Osteoblast (primary cell): Measurements from ENCODE around the gene LGALS12. TPM values are rescaled to one million over a fixed set of nuclear protein-coding genes. Genes with fewer than 3 reads are reported as not detected.

ENCODE experiments used
- DNase-seq: peaks from one replicate; pipeline ENCODE4 v3.0.0; 2011; ENCODE audit warnings: low spot score, mixed read lengths; ENCODE audit not compliant: insufficient read length; ENCODE audit errors: missing footprints
- H2AFZ ChIP-seq: 2 replicates; pipeline ENCODE4 v1.6.0; 2011; ENCODE audit warnings: mild to moderate bottlenecking, low read length
- H3K27ac ChIP-seq: 2 replicates; pipeline ENCODE4 v1.5.1; 2011; ENCODE audit warnings: mild to moderate bottlenecking, low read depth, low read length, moderate library complexity
- H3K27me3 ChIP-seq: 2 replicates; pipeline ENCODE4 v1.6.0; 2012; ENCODE audit warnings: mild to moderate bottlenecking, control low read depth, inconsistent platforms, low read length, moderate library complexity; ENCODE audit not compliant: insufficient read depth
- H3K36me3 ChIP-seq: 2 replicates; pipeline ENCODE4 v1.5.1; 2011; ENCODE audit warnings: mild to moderate bottlenecking, low read length, control low read depth, moderate library complexity; ENCODE audit not compliant: insufficient read depth
- H3K4me1 ChIP-seq: 2 replicates; pipeline ENCODE4 v1.5.1; 2011; ENCODE audit warnings: mild to moderate bottlenecking, low read length, control low read depth, moderate library complexity; ENCODE audit not compliant: insufficient read depth
- H3K4me2 ChIP-seq: 2 replicates; pipeline ENCODE4 v1.6.0; 2011; ENCODE audit warnings: mild to moderate bottlenecking, low read length; ENCODE audit not compliant: insufficient read depth
- H3K4me3 ChIP-seq: fragments of 200-600 bp; sonication (generic); 3 replicates; pipeline ENCODE4 v1.5.1; 2012; ENCODE audit warnings: mild to moderate bottlenecking, low read length, inconsistent platforms; ENCODE audit not compliant: insufficient read depth
- H3K79me2 ChIP-seq: 2 replicates; pipeline ENCODE4 v1.6.0; 2012; ENCODE audit warnings: mild to moderate bottlenecking, low read length, control low read depth, inconsistent platforms; ENCODE audit not compliant: insufficient read depth
- H3K9me3 ChIP-seq: 2 replicates; pipeline ENCODE4 v1.5.1; 2011; ENCODE audit warnings: low read depth, low read length, control low read depth
- H4K20me1 ChIP-seq: 2 replicates; pipeline ENCODE4 v1.6.0; 2012; ENCODE audit warnings: mild to moderate bottlenecking, low read length, control low read depth; ENCODE audit not compliant: insufficient read depth
- total RNA-seq: library from RNA; depleted of rRNA; stranded (reverse); fragments of >200 nt; gene quantifications from 2 replicates; pipeline ENCODE4 v1.2.3, GENCODE V29; 2012
- TF ChIP-seq, protein P1 (sequence below): IDR thresholded peaks from 2 replicates; pipeline ENCODE4 v1.5.1; 2011; ENCODE audit warnings: mild to moderate bottlenecking, low read depth, low read length, moderate library complexity; ENCODE audit errors: extremely low read depth

The LGALS12 gene
- total RNA-seq, 1 donor, result under 0.01 TPM

DNA sequence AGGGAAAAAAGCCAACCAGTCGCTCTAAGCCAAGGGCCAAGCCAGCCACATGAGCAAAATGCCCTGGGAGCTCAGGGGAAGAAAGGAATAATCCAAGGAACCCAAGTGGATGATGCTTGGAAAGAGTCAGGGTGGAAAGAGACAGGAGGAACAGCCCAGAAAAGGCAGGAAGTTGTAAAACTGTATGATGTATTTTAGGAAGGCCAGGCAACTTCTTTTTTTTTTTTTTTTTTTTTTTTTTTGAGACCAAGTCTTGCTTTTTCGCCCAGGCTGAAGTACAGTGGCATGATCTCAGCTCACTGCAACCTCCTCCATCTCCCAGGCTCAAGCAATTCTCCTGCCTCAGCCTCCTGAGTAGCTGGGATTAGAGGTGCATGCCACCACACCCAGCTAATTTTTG, 1.6 kb downstream of the LGALS12 start:
- H3K4me3 ChIP-seq, result no peak overlapping the region
- H3K9me3 ChIP-seq, result no peaks in the 10 kb centered on the region
- no peak overlapping the region for H3K4me2 ChIP-seq
- H4K20me1 ChIP-seq, result no peaks in the 10 kb centered on the region
- DNase-seq, result no peak
- TF ChIP-seq, protein P1, sequence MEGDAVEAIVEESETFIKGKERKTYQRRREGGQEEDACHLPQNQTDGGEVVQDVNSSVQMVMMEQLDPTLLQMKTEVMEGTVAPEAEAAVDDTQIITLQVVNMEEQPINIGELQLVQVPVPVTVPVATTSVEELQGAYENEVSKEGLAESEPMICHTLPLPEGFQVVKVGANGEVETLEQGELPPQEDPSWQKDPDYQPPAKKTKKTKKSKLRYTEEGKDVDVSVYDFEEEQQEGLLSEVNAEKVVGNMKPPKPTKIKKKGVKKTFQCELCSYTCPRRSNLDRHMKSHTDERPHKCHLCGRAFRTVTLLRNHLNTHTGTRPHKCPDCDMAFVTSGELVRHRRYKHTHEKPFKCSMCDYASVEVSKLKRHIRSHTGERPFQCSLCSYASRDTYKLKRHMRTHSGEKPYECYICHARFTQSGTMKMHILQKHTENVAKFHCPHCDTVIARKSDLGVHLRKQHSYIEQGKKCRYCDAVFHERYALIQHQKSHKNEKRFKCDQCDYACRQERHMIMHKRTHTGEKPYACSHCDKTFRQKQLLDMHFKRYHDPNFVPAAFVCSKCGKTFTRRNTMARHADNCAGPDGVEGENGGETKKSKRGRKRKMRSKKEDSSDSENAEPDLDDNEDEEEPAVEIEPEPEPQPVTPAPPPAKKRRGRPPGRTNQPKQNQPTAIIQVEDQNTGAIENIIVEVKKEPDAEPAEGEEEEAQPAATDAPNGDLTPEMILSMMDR, result no peak
- H3K4me1 ChIP-seq, result peaks cover 12% of the 10 kb centered on the region
- no peaks in the 10 kb centered on the region for H3K79me2 ChIP-seq
- H3K27ac ChIP-seq, result no peak overlapping the region
- no peak overlapping the region for H2AFZ ChIP-seq
- H3K27me3 ChIP-seq, result peaks cover 6% of the 10 kb centered on the region
- no peaks in the 10 kb centered on the region for H3K36me3 ChIP-seq

DNA sequence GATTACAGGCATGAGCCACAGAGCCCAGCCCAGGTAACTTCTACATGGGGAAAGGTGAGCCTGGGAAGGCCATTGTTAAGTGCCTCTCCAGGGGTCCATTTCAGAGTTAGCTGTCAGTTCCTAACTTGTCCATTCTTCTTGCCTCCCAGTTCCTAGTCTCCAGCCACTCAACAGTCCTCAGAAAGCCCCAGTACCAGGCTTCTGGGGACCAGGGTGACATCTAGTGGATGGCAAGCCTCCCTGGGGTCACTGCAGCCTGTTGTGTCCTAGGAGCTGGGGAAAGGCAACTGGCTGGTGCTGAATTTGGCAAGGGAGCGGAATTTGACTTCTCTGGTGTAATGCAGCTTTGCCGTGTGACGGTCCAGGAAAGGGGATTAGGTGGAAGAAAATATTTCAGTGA, 2.1 kb downstream of the LGALS12 start:
- Histone ChIP-seq H4K20me1 (no peaks in the 10 kb centered on the region), H2AFZ (no peak overlapping the region), H3K4me2 (no peak overlapping the region), H3K4me3 (no peak overlapping the region), H3K79me2 (no peaks in the 10 kb centered on the region), H3K27ac (no peak overlapping the region), H3K27me3 (peaks cover 6% of the 10 kb centered on the region), H3K36me3 (no peaks in the 10 kb centered on the region), H3K4me1 (peaks cover 12% of the 10 kb centered on the region), H3K9me3 (no peaks in the 10 kb centered on the region)
- DNase-seq, result no peak
- TF ChIP-seq, protein P1, result peak; percentile 28

DNA sequence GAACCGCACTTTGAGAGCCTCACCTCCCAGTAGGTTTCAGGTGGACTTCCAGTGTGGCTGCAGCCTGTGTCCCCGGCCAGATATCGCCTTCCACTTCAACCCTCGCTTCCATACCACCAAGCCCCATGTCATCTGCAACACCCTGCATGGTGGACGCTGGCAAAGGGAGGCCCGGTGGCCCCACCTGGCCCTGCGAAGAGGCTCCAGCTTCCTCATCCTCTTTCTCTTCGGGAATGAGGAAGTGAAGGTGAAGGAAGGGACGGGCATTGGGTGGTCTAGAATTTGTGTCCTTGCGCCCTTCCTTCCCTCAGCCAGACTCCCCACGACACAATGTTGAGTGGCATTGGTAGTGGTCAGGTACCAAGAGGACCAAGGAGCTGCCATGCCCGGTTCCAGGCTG, 2.9 kb downstream of the LGALS12 start:
- Histone ChIP-seq H3K4me2 (no peak overlapping the region), H3K79me2 (no peaks in the 10 kb centered on the region), H2AFZ (no peak overlapping the region), H3K27ac (no peak overlapping the region), H3K27me3 (peaks cover 6% of the 10 kb centered on the region), H4K20me1 (no peaks in the 10 kb centered on the region), H3K4me1 (peaks cover 12% of the 10 kb centered on the region), H3K9me3 (no peaks in the 10 kb centered on the region), H3K4me3 (no peak overlapping the region), H3K36me3 (no peaks in the 10 kb centered on the region)
- TF ChIP-seq, protein P1, result no peak
- no peak for DNase-seq

DNA sequence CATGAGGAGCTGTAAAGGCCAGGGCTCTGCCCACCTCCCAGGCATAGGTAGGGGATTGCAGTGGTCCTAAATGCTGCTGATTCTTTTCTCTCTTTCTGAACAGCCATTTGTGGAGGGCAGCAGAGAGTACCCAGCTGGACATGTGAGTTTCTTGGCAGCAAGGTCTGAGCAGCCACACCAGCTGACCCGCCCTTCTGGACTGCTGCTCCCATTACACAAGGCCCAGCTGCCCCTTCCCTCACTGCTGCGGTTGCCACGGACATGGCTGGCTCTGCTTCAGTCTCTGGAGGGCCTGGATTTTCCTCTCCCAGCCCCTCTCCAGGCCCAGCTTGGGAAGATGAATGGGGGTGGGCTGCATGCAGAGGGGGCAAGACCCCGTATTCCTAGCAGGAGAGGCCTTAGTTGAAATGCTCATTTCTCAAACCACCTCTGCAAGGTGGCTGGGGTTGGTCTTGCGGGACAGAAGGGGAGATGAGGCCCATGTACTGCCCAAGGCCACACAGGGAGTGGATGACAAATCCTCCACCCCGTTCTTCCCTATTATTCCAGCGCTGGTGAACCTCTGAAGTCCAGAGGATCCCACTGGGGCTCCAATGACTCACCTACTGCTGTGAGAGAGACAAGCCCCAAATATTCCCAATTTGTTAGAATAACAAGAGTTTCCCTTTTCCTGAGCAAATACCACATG, 4.6 kb downstream of the LGALS12 start:
- peak overlapping the region; percentile 62 for H2AFZ ChIP-seq
- peak; percentile 97 for DNase-seq

More for the DNA sequence above, 4.6 kb downstream of the LGALS12 start:
- Histone ChIP-seq H3K4me1 (peaks cover 12% of the 10 kb centered on the region), H3K4me3 (no peak overlapping the region), H3K79me2 (no peaks in the 10 kb centered on the region), H4K20me1 (no peaks in the 10 kb centered on the region), H3K9me3 (no peaks in the 10 kb centered on the region), H3K27ac (peak overlapping the region; percentile 64), H3K36me3 (no peaks in the 10 kb centered on the region), H3K27me3 (peaks cover 6% of the 10 kb centered on the region), H3K4me2 (peak overlapping the region; percentile 10)
- TF ChIP-seq, protein P1, result no peak
